GM12892 (cell line): ENCODE measurements around the gene THADA.

Experiments
- POLR2A ChIP-seq: IDR thresholded peaks from 2 replicates; pipeline ENCODE4 v1.6.1; 2011; ENCODE audit warnings: low read depth, low read length, control low read depth
- POLR2AphosphoS5 ChIP-seq: IDR thresholded peaks from 2 replicates; pipeline ENCODE4 v1.6.1; 2011; ENCODE audit warnings: low read depth, low read length, control low read depth
- TAF1 ChIP-seq: IDR thresholded peaks from 2 replicates; pipeline ENCODE4 v1.6.1; 2011; ENCODE audit warnings: low read depth, mild to moderate bottlenecking, control low read depth, low read length, borderline replicate concordance

- TF ChIP-seq POLR2A (no peak), POLR2AphosphoS5 (no peak), TAF1 (no peak)
Observed at GRCh38 chr2:43604674-43605073, 8.8 kb upstream of the THADA start.
